GM18951 (cell line): ENCODE data around the gene ZNF253.
"Not testable (repeated sequence)": the region's sequence is repeated elsewhere in the genome, so short reads cannot be mapped to it uniquely, and the experiment has no call there.

Experiments used
- POLR2A ChIP-seq: IDR thresholded peaks from 4 replicates; pipeline ENCODE4 v1.6.1; 2011; ENCODE audit warnings: mild to moderate bottlenecking; ENCODE audit not compliant: insufficient read length, insufficient read depth; ENCODE audit errors: extremely low read depth
- in situ Hi-C: fragments of 300-500 bp; cut with MboI; formaldehyde crosslinking; loops from one replicate; pipeline ENCODE4 v1.12.0; 2022; ENCODE audit warnings: low sequenced_read_pairs, mixed read lengths, inconsistent platforms; ENCODE audit not compliant: unreplicated experiment

ZNF253 gene

GRCh38 chr19:19860756-19861390 lies 4.8 kb upstream of the ZNF253 start:
- in situ Hi-C loops: no loop called here
- no peak for TF ChIP-seq POLR2A

DNA sequence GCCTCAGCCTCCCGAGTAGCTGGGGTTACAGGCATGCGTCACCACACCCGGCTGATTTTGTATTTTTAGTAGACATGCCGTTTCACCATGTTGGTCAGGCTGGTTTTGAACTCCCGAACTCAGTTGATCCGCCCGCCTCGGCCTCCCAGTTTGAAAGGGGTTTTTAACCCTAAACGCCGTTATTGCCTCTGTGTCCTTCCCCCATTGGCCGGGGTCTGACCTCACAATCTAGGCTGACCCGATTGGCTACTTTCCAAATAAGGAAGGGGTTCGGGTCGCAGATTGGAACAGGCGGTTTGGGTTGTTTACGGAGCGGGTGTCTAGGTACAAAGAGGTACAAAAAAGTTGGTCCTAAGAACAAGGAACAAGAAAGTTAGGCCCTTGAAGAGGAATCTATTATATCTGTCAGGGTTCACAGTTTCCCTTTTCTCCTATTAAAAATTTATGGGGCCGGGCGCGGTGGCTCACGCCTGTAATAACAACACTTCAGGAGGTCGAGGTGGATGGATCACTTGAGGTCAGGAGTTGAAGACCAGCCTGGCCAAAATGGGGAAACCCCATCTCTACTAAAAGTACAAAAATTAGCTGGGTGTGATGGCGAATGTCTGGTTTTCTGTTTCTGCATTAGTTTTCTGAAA lies 1.0 kb downstream of the ZNF253 start:
- in situ Hi-C loops: no loop called here
- no peak for TF ChIP-seq POLR2A

- in situ Hi-C loops: not testable (repeated sequence)
Measured at GRCh38 chr19:19870086-19870485, 4.4 kb downstream of the ZNF253 start.

DNA sequence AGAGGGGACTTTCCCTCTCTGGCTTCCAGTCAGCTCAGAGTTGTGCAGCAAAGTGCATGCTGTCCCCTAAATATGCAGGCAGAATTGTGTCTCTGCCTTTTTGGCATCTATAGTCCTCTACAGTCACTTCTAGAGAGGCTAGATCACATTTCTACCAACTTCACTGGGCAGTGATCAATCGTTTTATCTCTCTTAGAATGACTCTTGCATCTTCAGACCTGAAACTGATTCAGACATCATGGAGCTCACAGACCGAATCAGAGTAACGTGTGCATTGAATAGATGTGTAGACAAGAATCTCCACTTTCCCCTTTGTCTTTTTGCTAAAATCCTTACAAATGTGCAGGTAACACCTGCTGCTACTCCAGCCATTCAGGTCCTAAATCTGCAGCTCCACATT lies 6.2 kb downstream of the ZNF253 start:
- no peak for TF ChIP-seq POLR2A
- in situ Hi-C loops: no loop called here

DNA sequence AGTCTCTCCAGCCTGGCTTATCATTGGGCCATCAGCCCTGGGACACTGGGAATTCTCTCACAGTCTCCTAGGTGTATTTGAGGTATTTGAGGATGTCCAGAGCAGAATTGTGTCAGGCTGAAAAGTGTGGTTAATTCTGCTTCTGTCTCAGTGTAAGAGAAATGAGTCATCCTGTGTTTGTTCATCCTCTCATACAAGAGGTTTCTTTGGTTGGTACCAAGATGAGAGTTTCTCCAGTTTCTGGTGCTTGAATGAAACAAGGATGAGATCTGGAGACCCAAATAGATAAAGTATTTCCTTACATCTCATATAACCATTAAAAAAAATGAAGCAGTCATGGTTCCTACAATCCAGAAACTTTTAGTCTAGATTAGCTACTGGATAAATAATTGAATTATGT lies 7.7 kb downstream of the ZNF253 start:
- TF ChIP-seq POLR2A: no peak
- in situ Hi-C loops: no loop called here

DNA sequence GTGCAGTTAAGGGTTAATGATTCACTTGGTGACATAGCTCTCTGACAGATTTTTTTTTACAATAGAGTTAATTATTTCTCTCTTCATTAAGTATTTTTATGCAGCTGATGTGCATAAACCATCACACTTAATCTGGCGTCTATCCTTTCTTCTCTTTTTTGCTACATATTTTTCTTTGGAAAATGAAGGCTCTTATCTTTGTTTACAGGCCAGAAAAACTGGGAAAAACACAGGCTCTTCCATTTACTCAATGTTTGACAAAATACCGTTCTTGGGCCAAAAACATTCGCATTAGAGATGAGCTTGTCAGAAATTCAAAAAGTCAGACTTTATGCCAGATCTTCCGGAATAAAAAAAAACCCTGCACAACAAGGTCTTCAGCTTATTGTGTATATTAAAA lies 12.0 kb downstream of the ZNF253 start:
- in situ Hi-C loops: no loop called here
- no peak for TF ChIP-seq POLR2A

DNA sequence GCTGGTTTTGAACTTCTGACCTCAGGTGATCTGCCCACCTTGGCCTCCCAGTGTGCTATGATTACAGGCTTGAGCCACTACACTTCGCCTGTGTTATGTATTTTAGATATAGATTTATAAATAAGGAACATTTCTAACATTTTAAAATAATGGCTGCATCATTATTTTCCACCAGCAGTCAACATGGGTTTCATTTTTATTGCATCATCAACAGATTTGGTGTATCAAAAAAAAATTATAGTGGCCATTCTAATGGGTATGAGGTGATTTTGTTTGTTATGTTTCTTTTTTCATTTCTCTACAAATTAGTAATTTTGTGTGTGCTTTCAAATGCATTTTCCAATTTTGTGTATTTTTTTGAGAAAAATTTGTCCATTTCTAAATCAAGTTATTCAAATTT lies 18.9 kb downstream of the ZNF253 start:
- TF ChIP-seq POLR2A: no peak
- in situ Hi-C loops: no loop called here

DNA sequence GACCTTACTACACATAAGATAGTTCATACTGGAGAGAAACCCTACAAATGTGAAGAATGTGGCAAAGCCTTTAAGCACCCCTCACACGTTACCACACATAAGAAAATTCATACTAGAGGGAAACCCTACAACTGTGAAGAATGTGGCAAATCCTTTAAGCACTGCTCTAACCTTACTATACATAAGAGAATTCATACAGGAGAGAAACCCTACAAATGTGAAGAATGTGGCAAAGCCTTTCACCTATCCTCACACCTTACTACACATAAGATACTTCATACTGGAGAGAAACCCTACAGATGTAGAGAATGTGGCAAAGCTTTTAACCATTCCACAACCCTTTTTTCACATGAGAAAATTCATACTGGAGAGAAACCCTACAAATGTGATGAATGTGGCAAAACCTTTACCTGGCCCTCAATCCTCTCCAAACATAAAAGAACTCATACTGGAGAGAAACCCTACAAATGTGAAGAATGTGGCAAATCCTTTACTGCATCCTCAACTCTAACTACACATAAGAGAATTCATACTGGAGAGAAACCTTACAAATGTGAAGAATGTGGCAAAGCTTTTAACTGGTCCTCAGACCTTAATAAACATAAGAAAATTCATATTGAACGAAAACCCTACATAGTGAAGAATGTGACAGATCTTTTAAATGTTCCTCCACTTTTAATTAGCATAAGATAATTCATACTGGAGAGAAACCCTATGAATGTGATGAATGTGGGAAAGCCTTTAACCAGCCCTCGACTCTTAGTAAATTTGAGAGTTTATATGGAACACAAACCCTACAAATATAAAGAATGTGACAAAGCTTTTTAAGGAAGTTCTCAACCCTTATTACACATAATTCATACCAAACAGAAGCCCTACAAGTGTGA lies 26.6 kb downstream of the ZNF253 start:
- in situ Hi-C loops: not testable (repeated sequence)

DNA sequence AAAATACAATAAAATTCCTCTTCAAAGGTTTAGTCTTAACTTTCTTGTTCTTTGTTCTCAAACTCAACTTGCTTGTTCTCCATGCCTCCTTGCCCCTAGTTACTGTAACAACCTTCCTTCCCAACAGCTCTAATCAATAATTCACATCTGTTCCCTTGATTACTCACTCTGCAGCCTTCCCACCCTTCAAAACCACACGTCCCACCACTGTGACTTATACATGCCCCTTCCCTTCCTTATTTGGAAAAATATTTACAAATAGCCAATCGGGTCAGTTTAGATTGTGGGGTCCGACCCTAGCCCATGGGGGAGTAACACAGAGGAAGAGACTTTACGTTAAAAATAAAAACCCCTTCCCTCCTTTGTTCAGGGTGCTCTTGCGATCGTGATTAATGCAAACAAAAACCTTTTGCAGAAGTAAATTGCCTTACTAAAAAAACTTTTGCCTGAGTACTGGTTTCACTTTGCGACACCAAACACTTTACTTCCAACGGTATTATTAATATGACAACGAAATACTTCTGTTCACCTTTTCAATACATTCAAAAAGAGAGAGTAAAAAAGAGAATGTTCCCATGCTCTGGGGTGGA lies 34.6 kb downstream of the ZNF253 start:
- in situ Hi-C loops: no loop called here
- no peak for TF ChIP-seq POLR2A

GRCh38 chr19:19900729-19901444 lies 35.2 kb downstream of the ZNF253 start, which contains the start of gene ZNF93:
TSS of gene ZNF93 (plus strand) at chr19:19900946. CDS start at chr19:19901089, 143 bp downstream.
- peak; percentile 62 for TF ChIP-seq POLR2A
- in situ Hi-C loops: no loop called here

GRCh38 chr19:19907551-19907950 lies 41.9 kb downstream of the ZNF253 start:
- in situ Hi-C loops: not testable (repeated sequence)

DNA sequence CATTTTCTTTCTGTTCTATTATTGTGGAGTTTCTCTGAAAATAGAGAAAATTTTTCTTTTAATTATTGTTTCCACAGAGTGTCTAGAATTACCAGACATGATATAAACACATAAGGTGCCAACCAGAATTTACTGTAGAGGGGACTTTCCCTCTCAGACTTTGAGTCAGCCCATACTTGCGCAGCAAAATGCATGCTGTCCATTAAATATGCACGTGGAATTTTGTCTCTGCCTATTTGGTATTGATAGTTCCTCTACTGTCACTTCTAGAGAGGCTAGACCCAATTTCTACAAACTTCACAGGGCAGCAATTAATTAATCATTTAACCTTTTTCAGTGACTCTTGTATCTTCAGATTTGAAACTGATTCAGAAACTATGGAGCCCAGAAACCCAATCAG lies 44.0 kb downstream of the ZNF253 start:
- in situ Hi-C loops: no loop called here
- no peak for TF ChIP-seq POLR2A

- in situ Hi-C loops: no loop called here
- no peak for TF ChIP-seq POLR2A
Measured at GRCh38 chr19:19911150-19911549, 45.5 kb downstream of the ZNF253 start.
